Activated CD8-positive, alpha-beta memory T cell treated with anti-CD3 and anti-CD28 coated beads, Interleukin-2, amount 50 U/mL, for 24 hours (primary cell): ENCODE measurements around the gene VWA5A.
"Not testable (repeated sequence)": the region's sequence is repeated elsewhere in the genome, so short reads cannot be mapped to it uniquely, and the experiment has no call there.

ENCODE experiments used
- DNase-seq: peaks from one replicate; pipeline ENCODE4 v3.0.0-alpha.2; 2020; ENCODE audit errors: extremely low read depth

The VWA5A gene

GRCh38 chr11:124168796-124169195, 53.5 kb downstream of the VWA5A start:
- no peak for DNase-seq

- DNase-seq = not testable (repeated sequence)
Observed at GRCh38 chr11:124170315-124170714, 55.1 kb downstream of the VWA5A start.

GRCh38 chr11:124170801-124171586, 55.7 kb downstream of the VWA5A start:
- DNase-seq = no peak

- DNase-seq = no peak
Observed at GRCh38 chr11:124172101-124172500, 56.9 kb downstream of the VWA5A start.

GRCh38 chr11:124172599-124172998, 57.3 kb downstream of the VWA5A start:
- DNase-seq = no peak

- DNase-seq = no peak
Observed at GRCh38 chr11:124174001-124174583, 58.8 kb downstream of the VWA5A start.

- no peak for DNase-seq
Observed at GRCh38 chr11:124176925-124177715, 61.9 kb downstream of the VWA5A start.

- DNase-seq = no peak
Observed at GRCh38 chr11:124179310-124179709, 64.1 kb downstream of the VWA5A start.

GRCh38 chr11:124183068-124183467, 67.8 kb downstream of the VWA5A start, which contains the start of gene OR10D3:
Gene OR10D3, plus strand, starts transcription at chr11:124183345. Its CDS starts 1,925 bp downstream, at chr11:124185270.
- no peak for DNase-seq

- DNase-seq = no peak
Observed at GRCh38 chr11:124190298-124191139, 75.3 kb downstream of the VWA5A start.

GRCh38 chr11:124193221-124194010, 78.2 kb downstream of the VWA5A start:
- no peak for DNase-seq

- no peak for DNase-seq
Observed at GRCh38 chr11:124194293-124195188, 79.3 kb downstream of the VWA5A start.

- DNase-seq = no peak
Observed at GRCh38 chr11:124195189-124195734, 80.0 kb downstream of the VWA5A start.
